Body of pancreas (tissue), 4 donors: ENCODE data around the gene MTSS2. TPM values are rescaled to one million over a fixed set of nuclear protein-coding genes. Genes with fewer than 3 reads are reported as not detected.

Experiments used
- ATAC-seq: fragments of 150-250 bp; one replicate; pipeline ENCODE4 v1.9.1; 2016
- DNase-seq, 4 donors: peaks; one replicate each; pipeline ENCODE4 v3.0.0-alpha.2; 2019
- H3K27ac ChIP-seq, 4 donors: fragments of 200-600 bp; sonication (generic); 1 replicate in 3 of 4; 2 replicates in 1 of 4; pipeline versions ENCODE4 v1.5.1 to v1.6.1; 2016 to 2019; ENCODE audit warnings: mild to moderate bottlenecking in 1 of 4, mixed read lengths in 1 of 4, moderate library complexity in 1 of 4
- H3K27me3 ChIP-seq, 2 donors: fragments of 200-600 bp; sonication (generic); one replicate each; pipeline ENCODE4 v1.6.0; 2016; ENCODE audit warnings: mild to moderate bottlenecking in 1 of 2
- H3K36me3 ChIP-seq, 2 donors: fragments of 200-600 bp; sonication (generic); replicated peaks in 1 of 2; 2 replicates each; pipeline ENCODE4 v1.5.1; 2016; ENCODE audit warnings: low read depth in 2 of 2; ENCODE audit not compliant: insufficient read depth in 1 of 2
- H3K4me1 ChIP-seq: fragments of 200-600 bp; sonication (generic); one replicate; pipeline ENCODE4 v1.6.0; 2016
- H3K4me3 ChIP-seq, 2 donors: fragments of 200-600 bp; sonication (generic); 1 replicate in 1 of 2; 2 replicates in 1 of 2; pipeline ENCODE4 v1.5.1; 2016 to 2019
- H3K9me3 ChIP-seq, 3 donors: fragments of 200-600 bp; sonication (generic); 1 replicate in 2 of 3; 2 replicates in 1 of 3; pipeline ENCODE4 v1.5.1; 2016
- POLR2A ChIP-seq, 3 donors: fragments of 450-650 bp; IDR thresholded peaks; one replicate each; pipeline ENCODE4 v1.6.1; 2016; ENCODE audit warnings: antibody characterized with exemption in 3 of 3, mild to moderate bottlenecking in 2 of 3
- WGBS, 2 donors: methylation state at CpG; one replicate each; pipeline ENCODE4 v1.1.5; 2017; 5-methylcytosine and 5-hydroxymethylcytosine counted together
- intact Hi-C: fragments of 100-400 bp; cut with DNase I; formaldehyde crosslinking; loops from one replicate; pipeline ENCODE4 v1.15.1; 2023
- total RNA-seq, 2 donors: library from RNA; depleted of rRNA; stranded (reverse); fragments of >200 nt; gene quantifications; one replicate each; pipeline ENCODE4 v1.1.0, GENCODE V29; 2016
- TF ChIP-seq, protein P1 (sequence below), 7 experiments: fragments of 450-650 bp in 4 of 7; fragments of 200-600 bp in 3 of 7; sonication (generic) in 3 of 7; IDR thresholded peaks; one replicate each; pipeline ENCODE4 v1.5.1; 2016 to 2019; ENCODE audit warnings: antibody characterized with exemption in 7 of 7

The MTSS2 gene
- total RNA-seq, 2 donors from 2014 or later, result 8.8 to 23.4 TPM

- no peaks in the 10 kb centered on the region for H3K9me3 ChIP-seq
- no peak for TF ChIP-seq POLR2A (IDR thresholded peaks at IDR 0.05)
- TF ChIP-seq, protein P1, sequence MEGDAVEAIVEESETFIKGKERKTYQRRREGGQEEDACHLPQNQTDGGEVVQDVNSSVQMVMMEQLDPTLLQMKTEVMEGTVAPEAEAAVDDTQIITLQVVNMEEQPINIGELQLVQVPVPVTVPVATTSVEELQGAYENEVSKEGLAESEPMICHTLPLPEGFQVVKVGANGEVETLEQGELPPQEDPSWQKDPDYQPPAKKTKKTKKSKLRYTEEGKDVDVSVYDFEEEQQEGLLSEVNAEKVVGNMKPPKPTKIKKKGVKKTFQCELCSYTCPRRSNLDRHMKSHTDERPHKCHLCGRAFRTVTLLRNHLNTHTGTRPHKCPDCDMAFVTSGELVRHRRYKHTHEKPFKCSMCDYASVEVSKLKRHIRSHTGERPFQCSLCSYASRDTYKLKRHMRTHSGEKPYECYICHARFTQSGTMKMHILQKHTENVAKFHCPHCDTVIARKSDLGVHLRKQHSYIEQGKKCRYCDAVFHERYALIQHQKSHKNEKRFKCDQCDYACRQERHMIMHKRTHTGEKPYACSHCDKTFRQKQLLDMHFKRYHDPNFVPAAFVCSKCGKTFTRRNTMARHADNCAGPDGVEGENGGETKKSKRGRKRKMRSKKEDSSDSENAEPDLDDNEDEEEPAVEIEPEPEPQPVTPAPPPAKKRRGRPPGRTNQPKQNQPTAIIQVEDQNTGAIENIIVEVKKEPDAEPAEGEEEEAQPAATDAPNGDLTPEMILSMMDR (IDR thresholded peaks at IDR 0.05), result no peak
- no peak for DNase-seq
- no peaks in the 10 kb centered on the region for H3K27me3 ChIP-seq
- H3K4me3 ChIP-seq, result no peak overlapping the region
- intact Hi-C loops, result no loop called here
- no peak overlapping the region for H3K27ac ChIP-seq
- peaks cover 17% of the 10 kb centered on the region for H3K4me1 ChIP-seq
- ATAC-seq, result no peak
- WGBS, 2 donors, result 84 to 90% methylated on average over 7 of the region's 7 CpGs
- H3K36me3 ChIP-seq, result peaks cover 0 to 4% of the 10 kb centered on the region in 2 donors
These were observed 44.2 kb upstream of the MTSS2 start for GRCh38 chr16:70730031-70730430.

DNA sequence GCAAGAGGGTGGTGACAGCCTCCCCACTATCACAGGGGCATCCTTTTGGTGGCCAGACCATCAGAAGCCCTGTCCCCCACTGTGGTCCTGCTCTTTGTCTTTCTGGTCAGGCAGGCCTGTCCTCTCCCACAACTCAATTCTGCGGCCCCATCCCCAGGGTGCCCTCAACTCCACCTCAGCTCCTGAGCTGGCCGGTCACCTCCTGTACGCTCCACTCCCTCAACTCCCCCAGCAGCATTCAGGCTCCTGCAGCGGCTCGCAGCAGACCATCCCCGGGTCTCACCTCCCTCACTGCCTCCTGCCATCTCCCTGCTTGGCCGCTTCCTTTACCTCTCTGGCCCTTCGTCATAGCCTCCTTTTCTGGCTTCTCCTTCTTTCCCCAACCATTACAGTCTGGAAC, 43.4 kb upstream of the MTSS2 start:
- Histone ChIP-seq H3K27me3 (no peaks in the 10 kb centered on the region), H3K36me3 (peaks cover 0 to 4% of the 10 kb centered on the region in 2 donors), H3K9me3 (no peaks in the 10 kb centered on the region), H3K4me3 (no peak overlapping the region), H3K4me1 (peaks cover 24% of the 10 kb centered on the region), H3K27ac (no peak overlapping the region)
- no peak for DNase-seq
- intact Hi-C loops, result no loop called here
- WGBS, 2 donors, result 94 to 96% methylated on average over 8 of the region's 8 CpGs
- no peak for ATAC-seq
- TF ChIP-seq, protein P1 (IDR thresholded peaks at IDR 0.05), result no peak
- no peak for TF ChIP-seq POLR2A (IDR thresholded peaks at IDR 0.05)

- no peak overlapping the region for H3K4me3 ChIP-seq
- whole genome bisulfite sequencing, 2 donors, result 91 to 93% methylated on average over 6 to 9 of the region's 9 CpGs
- no peak for ATAC-seq
- no peak for DNase-seq
- H3K27me3 ChIP-seq, result no peaks in the 10 kb centered on the region
- H3K36me3 ChIP-seq, result peaks cover 0 to 4% of the 10 kb centered on the region in 2 donors
- intact Hi-C loops, result no loop called here
- H3K9me3 ChIP-seq, result no peaks in the 10 kb centered on the region
- TF ChIP-seq POLR2A (IDR thresholded peaks at IDR 0.05), result no peak
- TF ChIP-seq, protein P1 (IDR thresholded peaks at IDR 0.05), result no peak
- H3K27ac ChIP-seq, result no peak overlapping the region
- peaks cover 28% of the 10 kb centered on the region for H3K4me1 ChIP-seq
These were observed 42.3 kb upstream of the MTSS2 start for GRCh38 chr16:70728150-70728549.

GRCh38 chr16:70726892-70727361, 41.1 kb upstream of the MTSS2 start:
- H3K27ac ChIP-seq, result peak overlapping the region in 2 of 4 donors; percentile 82 to 84
- H3K36me3 ChIP-seq, result peaks cover 0 to 4% of the 10 kb centered on the region in 2 donors
- no peak overlapping the region for H3K4me3 ChIP-seq
- 78 to 89% methylated on average over 9 of the region's 9 CpGs for WGBS, 2 donors
- peak; percentile 17 for ATAC-seq
- H3K27me3 ChIP-seq, result no peaks in the 10 kb centered on the region
- no peak for DNase-seq
- TF ChIP-seq POLR2A (IDR thresholded peaks at IDR 0.05), result no peak
- TF ChIP-seq, protein P1 (IDR thresholded peaks at IDR 0.05), result no peak
- no peaks in the 10 kb centered on the region for H3K9me3 ChIP-seq
- intact Hi-C loops, result no loop called here
- peaks cover 28% of the 10 kb centered on the region for H3K4me1 ChIP-seq
